NCI-H146 (cell line): Measurements from ENCODE around the gene SDHB.
A peak's percentile ranks its signal among the peaks of the same experiment; 100 is the strongest.

ENCODE experiments used
- DNase-seq: peaks from one replicate; lab custom pipeline; 2025; lab: John Stamatoyannopoulos, UW

Gene SDHB

GRCh38 chr1:17012775-17013490 lies 40.9 kb downstream of the SDHB start:
- no peak for DNase-seq

DNA sequence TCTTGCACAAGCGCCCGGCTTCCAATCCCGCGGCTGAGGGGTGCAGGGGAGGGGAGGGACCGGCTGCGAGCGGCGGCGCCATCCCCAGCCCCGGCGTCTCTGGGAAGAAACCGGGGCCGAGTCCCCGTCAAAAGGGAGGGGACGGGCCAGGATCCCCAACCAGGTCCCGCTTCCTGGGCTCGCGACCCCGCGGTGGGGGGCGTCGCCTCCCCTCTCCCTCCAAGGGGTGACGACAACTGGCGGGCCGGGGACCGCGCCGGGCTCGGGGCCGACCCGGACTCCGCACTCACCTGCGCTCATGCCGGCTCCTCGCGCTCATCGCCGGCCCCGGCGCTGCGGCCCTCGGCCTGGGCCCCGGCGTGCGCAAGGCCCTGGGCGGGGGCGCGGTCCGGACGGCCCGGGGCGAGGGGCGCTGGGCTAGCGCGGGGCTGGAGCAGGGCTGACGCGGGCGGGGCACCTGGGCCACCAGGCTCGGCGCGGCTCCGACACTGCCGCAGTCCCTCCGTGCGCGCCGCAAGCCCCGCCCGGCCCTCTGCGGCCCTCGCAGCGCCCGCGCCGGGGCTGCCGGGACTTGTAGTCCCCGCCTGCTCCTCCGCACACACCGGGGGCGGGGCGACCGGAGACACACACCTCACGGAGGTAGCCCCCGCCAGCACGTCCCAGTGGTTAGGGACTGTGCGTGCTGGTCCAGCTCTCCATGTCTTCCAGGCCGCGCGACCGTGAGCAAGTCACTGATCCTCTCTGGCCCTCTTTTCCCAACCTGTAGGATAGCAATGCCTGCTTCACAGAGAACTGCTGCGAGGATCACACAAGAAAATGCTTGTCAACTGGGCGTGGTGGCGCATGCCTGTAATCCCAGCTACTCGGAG lies 42.2 kb downstream of the SDHB start, which contains the start of gene ATP13A2:
Gene ATP13A2, minus strand, starts transcription at position 490 of the 869 bp plus-strand sequence. Its CDS starts 190 bp downstream, at position 300.
- peak; percentile 89 for DNase-seq

DNA sequence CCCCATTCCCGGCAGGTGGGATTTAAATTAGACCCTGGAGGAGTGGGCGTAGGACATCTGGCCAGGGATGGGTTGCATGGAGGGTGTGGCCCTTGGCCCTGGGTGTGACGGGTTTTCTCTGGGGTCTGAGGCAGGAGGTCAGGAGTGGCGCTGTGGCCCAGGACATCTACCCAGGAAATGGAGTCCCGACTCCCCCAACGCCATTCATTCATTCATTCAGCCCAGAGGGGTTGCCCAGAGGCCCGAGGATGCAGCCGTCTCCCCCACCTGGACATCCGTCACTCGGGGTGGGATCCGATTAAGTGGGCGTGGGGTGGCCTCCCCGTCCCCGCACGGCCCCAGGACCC lies 42.8 kb downstream of the SDHB start:
- DNase-seq, result no peak

DNA sequence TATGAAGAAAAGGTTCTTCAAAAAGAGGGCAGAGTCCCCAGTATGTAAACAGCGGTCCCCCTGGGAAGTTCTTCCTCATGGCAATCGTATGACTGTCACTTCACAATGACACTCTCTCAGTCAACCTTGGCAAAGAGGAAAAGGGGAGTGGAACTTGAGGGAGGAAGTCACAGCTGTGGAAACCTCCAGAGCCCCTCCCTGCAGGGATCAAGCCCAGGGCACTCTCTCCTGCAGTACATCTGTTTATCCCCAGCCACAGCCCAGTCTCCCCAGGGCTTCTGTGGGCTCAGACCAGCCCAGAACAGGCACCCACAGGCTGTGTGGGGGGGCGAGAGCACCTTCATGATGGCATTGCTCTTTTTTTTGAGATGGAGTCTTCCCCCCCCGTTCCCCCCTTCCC lies 44.1 kb downstream of the SDHB start:
- no peak for DNase-seq

DNA sequence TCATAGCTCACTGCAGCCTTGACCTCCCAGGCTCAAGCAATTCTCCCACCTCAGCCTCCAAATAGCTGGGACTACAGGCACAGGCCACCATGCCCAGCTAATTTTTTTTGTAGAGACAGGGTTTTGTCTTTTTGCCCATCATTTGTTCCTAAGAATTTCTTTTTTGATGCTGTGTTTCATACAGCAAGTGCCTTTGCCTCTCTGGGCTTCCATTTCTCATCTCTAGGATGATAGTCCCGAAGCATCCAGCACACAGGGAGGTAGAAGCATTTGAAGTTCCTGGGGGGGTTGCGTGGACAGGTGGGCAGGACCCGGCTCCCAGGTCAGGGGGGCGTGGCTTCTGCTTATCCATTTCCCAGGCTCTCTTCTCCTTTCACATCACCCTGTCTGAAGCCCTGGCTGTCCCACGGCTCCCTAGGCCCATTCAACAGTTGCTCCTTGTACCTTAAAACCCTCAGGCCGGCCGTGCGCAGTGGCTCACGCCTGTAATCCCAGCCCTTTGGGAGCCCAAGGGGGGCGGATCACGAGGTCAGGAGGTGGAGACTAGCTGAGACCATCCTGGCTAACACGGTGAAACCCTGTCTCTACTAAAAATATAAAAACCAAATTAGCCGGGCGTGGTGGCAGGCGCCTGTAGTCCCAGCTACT lies 45.5 kb downstream of the SDHB start:
- DNase-seq, result no peak

DNA sequence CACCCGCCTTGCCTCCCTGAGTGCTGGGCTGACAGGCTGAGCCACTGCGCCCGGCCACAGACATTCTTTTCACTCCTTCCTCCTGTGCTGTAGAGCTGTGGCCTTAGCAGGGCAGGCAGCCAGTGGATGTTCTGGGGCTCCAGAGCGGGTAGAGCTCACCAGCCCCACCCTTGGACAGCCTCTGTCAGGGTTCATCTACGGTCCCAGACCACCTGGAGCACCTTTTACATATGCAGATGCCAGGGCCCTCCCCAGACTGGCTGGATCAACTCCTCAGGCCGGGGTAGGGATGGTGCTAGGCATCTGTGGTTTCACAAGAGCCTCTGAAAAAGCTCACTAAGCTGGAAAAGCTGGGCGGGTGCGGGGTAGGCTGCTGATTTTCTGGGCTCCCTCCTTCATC lies 46.7 kb downstream of the SDHB start:
- DNase-seq, result no peak

DNA sequence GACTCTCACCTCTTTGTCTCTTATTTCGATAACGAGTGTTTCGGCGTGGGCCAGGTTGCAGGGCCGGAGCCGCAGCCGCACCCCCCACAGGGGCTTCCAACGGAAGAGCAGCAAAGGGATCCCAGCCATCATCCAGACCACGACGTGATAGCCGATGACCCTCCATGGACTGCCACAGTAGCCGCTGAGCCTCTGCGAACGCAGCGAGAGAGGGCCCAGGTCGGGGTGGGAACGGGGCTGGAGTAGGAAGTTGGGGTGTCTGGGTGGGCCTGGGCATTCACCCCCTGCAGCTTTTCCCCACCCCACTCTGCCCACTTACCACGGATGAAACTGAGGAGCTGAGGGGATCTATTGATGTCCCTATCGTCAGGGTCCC lies 48.5 kb downstream of the SDHB start:
- no peak for DNase-seq

DNA sequence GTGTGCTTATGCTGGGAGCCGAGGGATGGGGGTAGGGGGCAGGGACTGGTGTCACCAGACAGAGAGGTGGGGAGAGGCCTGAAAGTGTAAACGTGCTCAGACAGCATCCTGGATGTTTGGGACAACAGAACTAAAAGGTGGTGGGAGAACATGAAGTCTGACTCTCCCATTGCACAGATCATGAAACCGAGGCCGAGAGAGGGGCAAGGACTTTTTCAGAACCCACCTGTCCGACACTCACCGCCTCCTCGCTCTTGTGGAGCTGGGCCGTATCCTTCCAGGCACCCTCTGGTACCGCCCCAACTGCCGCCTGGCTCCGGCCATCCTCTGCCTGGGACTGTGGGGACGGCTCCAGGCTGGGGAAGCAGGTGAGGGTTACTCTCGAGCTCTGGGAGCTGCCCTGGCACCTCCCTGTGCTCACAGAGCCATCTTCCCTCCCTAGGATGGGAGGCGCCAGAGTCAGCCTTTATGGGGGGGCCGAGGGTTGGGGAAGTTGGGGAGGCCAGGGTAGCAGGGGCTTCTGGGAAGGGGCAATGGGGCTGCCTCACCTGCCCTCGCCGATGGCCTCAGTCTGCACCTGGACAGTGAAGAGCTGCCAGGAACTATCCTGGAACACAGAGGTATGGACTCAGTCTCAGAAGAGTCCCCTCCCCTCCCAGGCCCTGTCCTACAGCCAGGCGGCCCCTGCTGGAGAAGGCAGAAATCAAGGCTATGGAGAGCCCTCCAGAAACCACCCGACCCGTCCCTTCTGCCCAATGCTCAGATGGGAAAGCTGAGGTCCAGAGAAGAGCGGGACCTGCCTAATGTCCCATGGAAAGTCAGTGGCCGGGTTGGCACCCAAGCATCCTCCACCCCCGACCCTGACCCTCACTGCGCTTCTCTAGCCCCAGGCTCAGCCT lies 49.1 kb downstream of the SDHB start:
- DNase-seq, result no peak

DNA sequence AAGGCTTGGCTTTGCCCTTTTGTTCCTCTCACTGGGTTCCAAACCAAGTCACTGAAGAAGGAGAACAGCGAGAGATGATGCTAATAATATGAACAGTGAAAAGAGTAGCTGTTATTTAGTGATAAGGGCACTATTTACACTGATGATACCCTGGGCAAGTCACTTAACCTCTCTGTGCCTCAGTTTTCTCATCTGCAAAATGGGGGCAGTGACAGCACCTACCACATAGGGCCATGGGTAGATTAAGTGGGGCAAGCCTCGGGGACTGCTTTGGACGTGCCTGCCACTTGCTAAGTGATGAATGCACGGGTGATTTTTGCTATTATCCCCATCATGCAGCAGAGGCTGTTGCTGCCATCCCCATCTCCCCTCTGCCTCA lies 51.3 kb downstream of the SDHB start:
- no peak for DNase-seq

- DNase-seq, result no peak
Observed at GRCh38 chr1:17001760-17002523, 51.9 kb downstream of the SDHB start.

GRCh38 chr1:16999863-17000262 lies 54.0 kb downstream of the SDHB start:
- no peak for DNase-seq

- no peak for DNase-seq
Observed at GRCh38 chr1:16998589-16998988, 55.2 kb downstream of the SDHB start.

DNA sequence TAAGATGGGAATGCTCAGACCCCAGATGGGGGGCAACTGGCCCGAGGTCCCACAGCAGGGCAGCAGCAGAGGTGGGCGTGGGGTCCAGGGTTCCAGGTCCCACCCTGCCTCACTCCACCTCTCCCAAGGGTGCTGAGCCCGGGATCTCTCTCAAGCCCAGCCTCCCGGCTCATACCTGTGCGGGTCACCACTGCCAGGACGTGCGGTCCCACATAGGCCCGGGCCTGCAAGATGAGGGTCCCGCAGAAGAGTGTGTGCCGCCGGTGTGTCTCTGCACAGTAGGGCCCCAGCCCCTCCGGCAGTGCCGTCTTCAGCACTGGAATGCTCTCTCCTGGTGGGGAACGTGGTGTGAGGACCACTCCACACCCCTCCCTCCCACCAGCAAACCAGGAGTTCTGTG lies 57.0 kb downstream of the SDHB start:
- DNase-seq, result no peak

- no peak for DNase-seq
Observed at GRCh38 chr1:16993521-16994038, 60.3 kb downstream of the SDHB start.

DNA sequence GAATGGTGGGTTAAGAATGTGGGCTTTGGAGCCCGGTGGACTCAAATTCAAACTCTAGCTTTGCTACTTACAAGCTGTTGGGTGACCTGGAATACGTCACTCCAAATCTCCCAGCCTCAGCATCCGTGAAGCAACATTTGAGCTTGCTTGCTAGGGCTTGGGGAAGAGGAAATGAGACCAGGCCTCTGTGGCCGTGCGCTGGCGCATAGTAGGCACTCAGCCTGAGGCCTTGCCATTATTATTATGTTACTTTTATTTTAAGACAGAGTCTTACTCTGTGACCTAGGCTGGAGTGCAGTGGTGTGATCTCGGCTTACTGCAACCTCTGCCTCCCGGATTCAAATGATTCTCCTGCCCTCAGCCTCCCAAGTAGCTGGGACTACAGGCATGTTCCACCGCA lies 61.2 kb downstream of the SDHB start:
- no peak for DNase-seq

- DNase-seq, result no peak
Observed at GRCh38 chr1:16992102-16992501, 61.7 kb downstream of the SDHB start.

DNA sequence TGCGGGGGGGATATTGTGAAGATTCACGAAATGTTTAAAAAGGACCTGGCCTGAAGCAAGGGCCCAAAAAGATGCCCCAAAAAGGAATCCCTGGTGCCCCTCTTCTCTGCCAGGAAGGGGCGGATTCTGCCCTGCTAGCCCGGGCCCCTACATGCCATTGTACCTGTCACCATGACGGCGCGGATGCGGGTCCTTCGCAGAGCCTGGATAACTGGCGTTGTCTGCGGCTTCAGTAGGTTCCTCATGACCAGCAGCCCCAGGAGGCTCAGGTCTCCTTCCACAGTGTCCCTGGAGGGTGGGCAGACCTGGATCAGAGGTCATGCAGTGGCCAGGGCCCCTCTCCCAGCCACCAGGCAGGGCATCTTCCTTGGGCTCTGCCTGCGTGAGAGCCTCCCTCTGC lies 62.3 kb downstream of the SDHB start:
- no peak for DNase-seq

GRCh38 chr1:16989676-16990391 lies 64.0 kb downstream of the SDHB start:
- DNase-seq, result no peak

DNA sequence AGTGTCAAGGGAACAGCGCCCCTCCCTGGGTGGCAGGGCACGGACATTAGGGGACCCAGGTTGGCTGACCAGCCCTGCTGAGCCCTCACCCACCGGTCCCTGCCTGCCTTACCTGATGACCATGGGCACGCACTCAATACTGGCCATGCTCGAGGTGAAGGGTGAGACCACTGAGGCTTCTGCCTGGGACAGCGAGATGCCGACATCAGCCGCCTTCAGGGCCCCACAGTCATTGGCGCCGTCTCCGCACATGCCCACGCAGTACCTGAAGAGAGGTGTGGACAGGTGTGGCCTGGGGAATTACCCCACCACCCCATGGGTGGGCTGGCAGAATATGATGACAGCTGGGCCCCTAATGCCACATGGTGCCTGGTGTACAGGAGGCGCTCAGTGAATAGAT lies 65.6 kb downstream of the SDHB start:
- DNase-seq, result no peak

- no peak for DNase-seq
Observed at GRCh38 chr1:16986962-16987361, 66.9 kb downstream of the SDHB start.
